Measurements from ENCODE around the gene OR1I1.

- TF ChIP-seq POLR2A (IDR thresholded peaks at IDR 0.05; ENCODE audit: low read depth, low read length), result no peak
- TF ChIP-seq POLR2AphosphoS5 (IDR thresholded peaks at IDR 0.05; ENCODE audit: low read depth, low read length), result no peak
- TF ChIP-seq TAF1 (IDR thresholded peaks at IDR 0.05; ENCODE audit: low read depth, low read length), result no peak
These were observed 40.5 kb downstream of the OR1I1 start for GRCh38 chr19:15122331-15123030.
